OCI-LY1 (cell line): ENCODE data around the gene STK17A.

Experiments used
- EZH2 ChIP-seq: fragments of 200-600 bp; sonication (generic), shearing (Covaris generic); IDR thresholded peaks from 2 replicates; pipeline ENCODE4 v1.8.0; 2017; ENCODE audit warnings: borderline replicate concordance, mixed run types, mild to moderate bottlenecking, antibody characterized with exemption, low read length, moderate library complexity, mixed read lengths
- TF ChIP-seq, protein P1 (sequence below): fragments of 200-600 bp; sonication (generic), shearing (Covaris generic); IDR thresholded peaks from 2 replicates; pipeline ENCODE4 v1.5.1; 2017; ENCODE audit warnings: mild to moderate bottlenecking, antibody characterized with exemption, low read length, moderate library complexity, mixed read lengths

DNA sequence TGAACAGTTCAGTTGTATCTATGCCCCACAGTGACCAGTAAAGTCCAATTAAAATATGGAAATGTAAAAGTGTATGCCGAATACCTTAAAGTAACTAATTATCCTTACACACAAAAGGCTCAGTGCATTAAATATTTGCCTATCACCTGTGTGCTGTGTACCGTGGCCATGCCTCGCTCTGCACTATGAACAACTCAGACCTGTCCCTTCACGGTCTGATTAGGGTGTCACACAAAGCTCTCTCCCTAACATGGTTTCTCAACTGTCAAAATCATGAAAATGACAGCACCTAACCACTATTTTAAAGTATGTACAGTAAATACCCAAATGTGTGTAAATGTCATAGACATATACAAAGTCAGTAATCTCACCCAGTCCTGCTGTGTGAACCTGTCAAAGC is 43.1 kb downstream of the STK17A start:
- TF ChIP-seq, protein P1, sequence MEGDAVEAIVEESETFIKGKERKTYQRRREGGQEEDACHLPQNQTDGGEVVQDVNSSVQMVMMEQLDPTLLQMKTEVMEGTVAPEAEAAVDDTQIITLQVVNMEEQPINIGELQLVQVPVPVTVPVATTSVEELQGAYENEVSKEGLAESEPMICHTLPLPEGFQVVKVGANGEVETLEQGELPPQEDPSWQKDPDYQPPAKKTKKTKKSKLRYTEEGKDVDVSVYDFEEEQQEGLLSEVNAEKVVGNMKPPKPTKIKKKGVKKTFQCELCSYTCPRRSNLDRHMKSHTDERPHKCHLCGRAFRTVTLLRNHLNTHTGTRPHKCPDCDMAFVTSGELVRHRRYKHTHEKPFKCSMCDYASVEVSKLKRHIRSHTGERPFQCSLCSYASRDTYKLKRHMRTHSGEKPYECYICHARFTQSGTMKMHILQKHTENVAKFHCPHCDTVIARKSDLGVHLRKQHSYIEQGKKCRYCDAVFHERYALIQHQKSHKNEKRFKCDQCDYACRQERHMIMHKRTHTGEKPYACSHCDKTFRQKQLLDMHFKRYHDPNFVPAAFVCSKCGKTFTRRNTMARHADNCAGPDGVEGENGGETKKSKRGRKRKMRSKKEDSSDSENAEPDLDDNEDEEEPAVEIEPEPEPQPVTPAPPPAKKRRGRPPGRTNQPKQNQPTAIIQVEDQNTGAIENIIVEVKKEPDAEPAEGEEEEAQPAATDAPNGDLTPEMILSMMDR: no peak
- no peak for TF ChIP-seq EZH2
